ENCODE results near the gene SSBP3.

GRCh38 chr1:54200519-54200997, 205.6 kb downstream of the SSBP3 start:
- TF ChIP-seq CTCF (conservative IDR thresholded peaks at IDR 0.05; ENCODE audit: low read length) (no peak), EZH2phosphoT487 (IDR thresholded peaks at IDR 0.05; ENCODE audit: borderline replicate concordance, low read depth, low read length) (no peak)
